Activated CD4-positive, alpha-beta T cell treated with anti-CD3 and anti-CD28 coated beads for 24 hours (primary cell): ENCODE results near the gene BET1L.
"Not testable (repeated sequence)": the region's sequence is repeated elsewhere in the genome, so short reads cannot be mapped to it uniquely, and the experiment has no call there.

ENCODE experiments used
- DNase-seq, 2 donors: peaks; one replicate each; pipeline ENCODE4 v3.0.0-alpha.2; 2020; ENCODE audit warnings: low read depth in 2 of 2

The BET1L gene

GRCh38 chr11:207208-207862 lies at the start of gene BET1L, which contains the start of gene RIC8A:
TSS of gene BET1L (minus strand) at chr11:207399. CDS start at chr11:207321, 78 bp downstream.
TSS of gene RIC8A (plus strand) at chr11:207708. CDS start at chr11:208855, 1,147 bp downstream.
- DNase-seq = peak; percentile 93

GRCh38 chr11:255816-256215 lies 48.6 kb upstream of the BET1L start:
- DNase-seq = no peak

- DNase-seq = no peak
Observed at GRCh38 chr11:255176-255575, 48.0 kb upstream of the BET1L start.

GRCh38 chr11:253886-254270 lies 46.7 kb upstream of the BET1L start:
- no peak for DNase-seq

- no peak for DNase-seq
Observed at GRCh38 chr11:253160-253885, 46.1 kb upstream of the BET1L start.

GRCh38 chr11:252666-253065 lies 45.5 kb upstream of the BET1L start:
- no peak for DNase-seq

GRCh38 chr11:251550-251949 lies 44.4 kb upstream of the BET1L start:
- no peak for DNase-seq

GRCh38 chr11:250740-251299 lies 43.6 kb upstream of the BET1L start:
- peak; percentile 62 to 65 for DNase-seq

- no peak for DNase-seq
Observed at GRCh38 chr11:250274-250673, 43.1 kb upstream of the BET1L start.

GRCh38 chr11:249062-249461 lies 41.9 kb upstream of the BET1L start:
- no peak for DNase-seq

GRCh38 chr11:244376-244775 lies 37.2 kb upstream of the BET1L start:
- no peak for DNase-seq

GRCh38 chr11:241634-242033 lies 34.4 kb upstream of the BET1L start:
- DNase-seq = no peak

- no peak for DNase-seq
Observed at GRCh38 chr11:240315-240714, 33.1 kb upstream of the BET1L start.

- not testable (repeated sequence) for DNase-seq
Observed at GRCh38 chr11:238346-238745, 31.1 kb upstream of the BET1L start.

- DNase-seq = peak; percentile 80 to 82
Observed at GRCh38 chr11:236774-237767, 29.9 kb upstream of the BET1L start, which contains the start of gene PSMD13. TSS of gene PSMD13 (plus strand) at chr11:236976. CDS start at chr11:237050, 74 bp downstream.

GRCh38 chr11:235997-236773 lies 29.0 kb upstream of the BET1L start, which contains the start of gene SIRT3:
TSS of gene SIRT3 (minus strand) at chr11:236342. CDS start at chr11:236328, 14 bp downstream.
- peak; percentile 58 to 66 for DNase-seq

- peak; percentile 54 to 56 for DNase-seq
Observed at GRCh38 chr11:235609-235996, 28.4 kb upstream of the BET1L start.

GRCh38 chr11:235180-235579 lies 28.0 kb upstream of the BET1L start:
- DNase-seq = no peak

GRCh38 chr11:232783-233565 lies 25.8 kb upstream of the BET1L start:
- DNase-seq = no peak

- no peak for DNase-seq
Observed at GRCh38 chr11:230431-230830, 23.2 kb upstream of the BET1L start.
